HG02588 (cell line): ENCODE measurements around the gene STXBP5L.
A peak's percentile ranks its signal among the peaks of the same experiment; 100 is the strongest.
"Not testable (repeated sequence)": the region's sequence is repeated elsewhere in the genome, so short reads cannot be mapped to it uniquely, and the experiment has no call there.

ENCODE experiments used
- ATAC-seq: cut with Tn5 transposase; IDR thresholded peaks from one replicate; pipeline ENCODE4 v1.9.1; 2021; ENCODE audit warnings: mild to moderate bottlenecking, moderate library complexity; ENCODE audit not compliant: unreplicated experiment

STXBP5L gene

DNA sequence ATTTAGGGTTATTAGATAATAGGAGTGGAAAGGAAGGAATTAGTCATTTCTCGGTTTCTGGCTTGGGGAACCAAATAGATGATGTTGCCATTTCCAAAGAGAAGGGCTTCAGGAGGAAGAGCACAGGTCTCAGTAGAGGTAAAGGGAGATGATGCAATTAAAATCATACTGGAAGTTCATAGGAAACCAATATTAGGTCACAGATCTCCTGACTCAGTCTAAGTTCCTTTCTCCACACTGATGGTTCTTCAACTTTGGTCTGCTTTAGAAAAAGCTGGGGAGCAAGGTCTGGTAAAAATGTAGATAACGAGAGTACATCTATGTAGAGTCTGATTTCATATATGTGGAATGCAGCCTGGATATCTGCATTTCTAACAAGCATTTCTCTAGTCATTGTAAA, 506.9 kb downstream of the STXBP5L start:
- ATAC-seq = no peak

DNA sequence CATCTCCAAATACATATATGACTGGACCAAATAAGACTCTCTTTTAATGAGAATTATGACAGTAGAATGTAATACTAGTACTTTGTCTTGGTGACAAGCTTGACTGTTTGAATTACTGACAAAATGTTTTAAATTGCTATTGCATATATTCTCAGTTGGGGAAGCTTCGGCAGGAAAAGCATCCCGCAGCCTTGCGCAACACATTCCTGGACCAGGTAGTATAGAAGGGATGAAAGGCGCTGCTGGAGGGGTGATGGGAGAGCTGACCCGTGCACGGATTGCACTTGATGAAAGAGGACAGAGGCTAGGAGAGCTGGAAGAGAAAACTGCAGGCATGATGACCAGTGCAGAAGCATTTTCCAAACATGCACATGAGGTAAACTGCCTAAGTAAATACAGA, 510.2 kb downstream of the STXBP5L start:
- ATAC-seq = no peak

GRCh38 chr3:121424549-121424948, 516.5 kb downstream of the STXBP5L start:
- no peak for ATAC-seq

- ATAC-seq = no peak
Measured at GRCh38 chr3:121430664-121431215, 522.7 kb downstream of the STXBP5L start.

DNA sequence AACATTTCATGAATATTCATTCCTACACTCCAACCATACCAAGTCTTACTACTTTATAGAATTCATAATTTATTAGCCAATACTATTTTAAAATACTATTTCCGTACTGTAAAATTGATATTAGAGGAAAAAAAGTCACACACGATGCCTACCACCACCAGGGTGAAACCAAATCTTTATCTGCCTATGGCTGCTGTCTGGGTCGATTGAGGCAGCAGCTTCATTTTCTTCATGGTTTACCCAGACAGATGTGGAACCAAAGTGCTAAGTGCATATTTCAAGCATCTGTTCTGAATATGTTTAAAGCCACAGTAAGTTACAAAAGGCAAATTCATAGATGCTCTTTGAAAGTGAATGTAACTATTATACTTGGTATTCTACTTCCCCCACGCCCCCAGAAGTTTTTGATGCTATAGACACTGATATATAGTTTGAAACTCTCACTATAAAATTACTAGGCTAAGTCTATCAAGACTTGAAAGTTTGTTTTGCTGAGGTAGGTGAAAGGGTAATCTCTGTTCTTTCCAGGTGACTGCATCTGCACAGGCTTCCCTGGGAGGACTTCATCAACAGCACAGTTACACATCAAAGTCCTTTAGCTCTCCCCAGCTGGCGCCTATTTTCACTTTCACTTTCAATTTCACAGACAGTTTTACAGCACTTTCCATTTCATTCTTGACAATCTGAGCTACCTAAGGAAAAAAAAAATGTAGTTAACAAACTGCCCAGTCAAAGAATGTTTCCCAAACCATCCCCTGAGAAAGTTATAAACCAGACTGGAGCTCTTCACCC, 523.9 kb downstream of the STXBP5L start:
- ATAC-seq = peak; percentile 95

DNA sequence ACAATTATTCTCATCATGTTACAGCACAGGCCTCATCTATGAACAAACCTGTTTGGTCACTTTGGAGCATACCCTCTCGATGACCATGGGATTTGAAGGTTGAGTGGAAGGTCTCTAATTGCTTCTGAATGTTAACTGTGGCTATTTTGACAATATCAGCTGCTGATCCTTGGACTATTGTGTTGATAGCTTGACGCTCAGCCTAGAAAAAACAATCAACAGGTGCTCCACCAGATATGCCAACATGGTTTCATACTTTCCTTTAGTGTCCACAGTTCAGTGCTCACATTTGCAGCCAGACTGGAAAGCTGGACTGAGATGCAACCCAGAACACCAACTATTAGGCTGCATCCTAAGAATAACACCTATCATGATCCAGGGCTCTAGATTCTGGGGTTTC, 528.1 kb downstream of the STXBP5L start:
- no peak for ATAC-seq

DNA sequence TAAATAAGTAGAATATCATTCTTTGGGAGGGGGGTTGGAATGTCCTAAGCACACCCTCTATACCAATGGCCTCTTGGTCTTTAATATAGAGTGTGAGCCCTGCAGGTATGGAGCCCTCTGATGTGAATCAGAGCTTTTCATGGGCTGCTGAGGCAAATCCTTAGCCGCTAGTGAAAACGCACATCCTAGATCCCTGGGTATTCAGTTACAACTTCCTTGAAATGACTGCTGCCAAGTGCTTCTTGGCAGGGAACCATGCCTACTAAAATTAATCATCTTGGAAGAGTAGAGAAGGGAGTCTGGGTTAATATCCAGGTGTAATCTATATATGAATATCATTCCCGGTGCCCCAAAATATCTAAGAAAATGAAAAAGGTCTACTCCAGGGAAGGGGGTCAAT, 528.6 kb downstream of the STXBP5L start:
- no peak for ATAC-seq

GRCh38 chr3:121443456-121443855, 535.5 kb downstream of the STXBP5L start:
- no peak for ATAC-seq

DNA sequence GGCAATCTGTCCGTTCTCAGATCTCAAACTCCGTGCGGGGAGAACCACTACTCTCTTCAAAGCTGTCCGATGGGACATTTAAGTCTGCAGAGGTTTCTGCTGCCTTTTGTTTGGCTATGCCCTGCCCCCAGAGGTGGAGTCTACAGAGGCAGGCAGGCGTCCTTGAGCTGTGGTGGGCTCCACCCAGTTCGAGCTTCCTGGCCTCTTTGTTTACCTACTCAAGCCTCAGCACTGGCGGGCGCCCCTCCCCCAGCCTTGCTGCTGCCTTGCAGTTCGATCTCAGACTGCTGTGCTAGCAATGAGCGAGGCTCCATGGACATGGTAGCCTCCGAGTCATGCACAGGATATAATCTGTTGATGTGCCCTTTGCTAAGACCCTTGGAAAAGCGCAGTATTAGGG, 543.7 kb downstream of the STXBP5L start:
- ATAC-seq = not testable (repeated sequence)

DNA sequence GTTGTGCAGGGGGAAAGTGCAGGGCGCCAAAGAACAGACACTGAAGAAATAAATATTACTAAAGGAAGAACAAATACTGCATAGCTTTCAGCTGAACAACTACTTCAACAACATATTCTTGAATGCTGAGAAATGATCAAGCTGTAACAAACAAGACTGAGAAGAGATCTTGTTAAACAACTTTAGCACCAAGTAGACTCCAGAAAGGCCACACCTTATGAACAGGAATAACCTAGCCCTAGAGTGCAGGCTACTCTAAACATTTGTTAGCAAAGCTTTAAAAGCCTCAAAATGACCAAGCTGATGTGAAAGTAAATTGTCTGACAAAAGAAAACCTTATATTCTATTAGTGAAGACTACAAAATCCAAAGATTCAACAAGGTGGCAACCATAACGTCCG, 554.6 kb downstream of the STXBP5L start:
- no peak for ATAC-seq

DNA sequence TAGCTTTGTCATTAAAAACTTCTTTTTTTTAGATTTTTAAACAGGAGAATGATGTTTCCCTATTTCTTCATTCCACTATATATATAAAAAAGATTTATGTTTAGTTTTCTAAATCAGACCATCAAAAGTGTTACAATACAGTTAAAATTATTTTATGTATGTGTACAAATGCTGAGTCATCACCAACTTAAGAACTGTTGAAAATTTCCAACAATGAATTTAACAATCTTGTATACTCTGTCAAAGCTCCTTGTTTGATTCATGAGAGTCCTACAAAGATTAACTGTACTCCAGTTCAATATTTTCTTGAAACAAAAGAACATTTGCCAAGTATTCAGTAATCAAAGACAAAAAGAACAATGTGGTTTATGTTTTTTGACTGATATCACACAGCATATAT, 555.7 kb downstream of the STXBP5L start:
- ATAC-seq = no peak

DNA sequence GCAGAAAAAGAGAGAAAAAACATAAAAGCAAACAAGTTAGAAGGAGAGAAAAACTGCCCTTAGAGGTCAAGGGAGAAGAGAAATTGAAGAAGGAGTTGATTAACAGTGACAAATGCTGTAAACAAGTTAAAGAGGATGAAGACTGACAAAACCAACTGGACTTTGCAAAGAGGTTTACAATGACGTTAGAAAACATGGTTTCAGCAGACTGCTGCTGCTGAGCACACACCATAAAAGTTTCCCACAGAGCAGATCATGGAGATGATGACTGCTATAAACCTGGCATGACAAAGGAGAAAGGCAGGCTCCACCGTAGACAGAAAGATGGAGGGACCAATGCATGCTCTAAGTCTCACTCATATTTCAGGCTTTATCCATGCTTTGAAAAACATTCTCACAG, 559.1 kb downstream of the STXBP5L start:
- ATAC-seq = no peak

GRCh38 chr3:121473001-121473400, 565.0 kb downstream of the STXBP5L start:
- no peak for ATAC-seq
